Left lobe of liver (tissue), 2 donors: ENCODE measurements around the gene NTN5. TPM values are rescaled to one million over a fixed set of nuclear protein-coding genes. Genes with fewer than 3 reads are reported as not detected.
"Not testable (repeated sequence)": the region's sequence is repeated elsewhere in the genome, so short reads cannot be mapped to it uniquely, and the experiment has no call there.

Experiments used
- ATAC-seq: fragments of 200-7000 bp; cut with Tn5 transposase; one replicate; pipeline ENCODE4 v1.9.1; 2020; ENCODE audit warnings: mild to moderate bottlenecking, moderate library complexity
- DNase-seq: peaks from one replicate; pipeline ENCODE4 v3.0.0-alpha.2; 2020; ENCODE audit warnings: low spot score
- total RNA-seq: library from RNA; stranded (reverse); gene quantifications from one replicate; pipeline ENCODE4 v1.2.1, GENCODE V29; 2021
- donor health status: DM: no; HTN: no; CAD: no; lungs with moderate emphysema.
- donor health status: DM: no; HTN: yes; CAD: no.

Gene NTN5
- total RNA-seq, 1 donor from 2014 or later: 0.28 TPM

GRCh38 chr19:48702701-48703100, 29.9 kb upstream of the NTN5 start:
- DNase-seq (no peak), ATAC-seq (no peak)

DNA sequence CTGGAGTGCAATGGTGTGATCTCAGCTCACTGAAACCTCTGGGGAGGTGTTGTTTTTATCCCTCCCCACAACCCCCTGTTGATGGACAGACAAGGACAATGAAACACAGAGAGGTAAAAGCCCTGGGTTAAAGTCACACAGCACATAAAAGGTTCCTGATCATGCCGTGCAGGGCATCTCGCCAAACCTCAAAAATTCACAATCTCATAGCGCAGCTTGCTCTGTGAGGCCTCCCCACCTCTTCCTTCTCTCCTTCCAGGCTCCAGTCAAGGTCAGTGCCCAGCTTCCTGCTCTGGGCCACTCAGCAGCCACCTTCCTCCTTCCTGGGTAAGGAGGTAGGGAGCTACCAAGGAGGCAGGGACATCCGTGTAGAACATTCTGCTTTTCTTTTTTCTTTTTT, 25.2 kb upstream of the NTN5 start:
- ATAC-seq: peak; percentile 36
- DNase-seq: no peak

GRCh38 chr19:48696353-48697010, 23.7 kb upstream of the NTN5 start:
- ATAC-seq (peak; percentile 35), DNase-seq (no peak)

DNA sequence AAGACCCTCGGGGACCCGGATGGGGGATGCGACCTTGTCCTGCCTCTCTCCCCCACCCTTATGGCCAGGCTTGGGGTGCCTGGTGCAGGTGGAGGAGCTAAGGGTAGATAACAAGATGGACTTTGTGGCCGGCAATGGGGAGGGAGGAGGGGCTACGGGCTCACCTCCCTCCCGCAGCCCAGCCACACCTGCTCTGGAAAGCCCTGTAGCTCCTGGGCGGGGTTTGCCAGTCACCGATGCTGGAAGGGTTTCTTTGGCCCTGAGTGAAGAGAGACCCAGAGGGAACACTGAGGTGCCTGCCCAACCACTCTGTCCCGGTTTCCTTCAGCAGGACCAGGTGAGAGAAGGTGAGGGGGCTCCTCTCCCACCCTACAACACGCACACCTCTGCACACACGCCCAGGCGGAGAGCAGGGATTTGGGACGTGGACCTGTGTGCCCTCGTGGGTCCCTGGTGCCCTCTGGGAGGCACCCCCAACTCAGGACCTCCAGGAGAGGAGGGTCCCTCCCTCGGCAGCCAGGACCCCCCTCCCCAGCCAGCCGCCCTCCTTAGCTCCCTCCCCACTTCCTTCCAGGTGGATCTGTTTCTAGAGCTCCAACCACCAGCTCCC, 23.0 kb upstream of the NTN5 start, which contains the start of gene FUT2:
TSS of gene FUT2 (plus strand) at position 229 of the 610 bp plus-strand sequence. CDS start 6,986 bp downstream, outside the sequence.
- DNase-seq: no peak
- peak; percentile 59 for ATAC-seq

DNA sequence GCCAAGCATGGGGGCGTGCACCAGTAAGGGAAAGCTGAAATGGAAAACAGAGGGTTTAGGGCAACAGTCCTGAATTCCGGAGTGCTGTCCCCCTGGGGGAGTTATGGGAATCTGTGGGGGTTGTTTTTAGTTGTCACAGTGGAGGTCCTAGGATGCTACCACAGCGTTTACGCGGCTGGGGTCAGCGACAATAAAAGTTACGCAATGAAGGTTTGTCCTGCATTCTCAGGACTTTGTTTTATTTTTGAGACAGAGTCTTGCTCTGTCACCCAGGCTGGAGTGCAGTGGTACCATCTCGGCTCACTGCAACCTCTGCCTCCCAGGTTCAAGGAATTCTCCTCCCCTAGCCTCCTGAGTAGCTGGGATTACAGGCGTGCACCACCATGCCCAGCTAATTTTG, 20.8 kb upstream of the NTN5 start:
- not testable (repeated sequence) for ATAC-seq, DNase-seq

DNA sequence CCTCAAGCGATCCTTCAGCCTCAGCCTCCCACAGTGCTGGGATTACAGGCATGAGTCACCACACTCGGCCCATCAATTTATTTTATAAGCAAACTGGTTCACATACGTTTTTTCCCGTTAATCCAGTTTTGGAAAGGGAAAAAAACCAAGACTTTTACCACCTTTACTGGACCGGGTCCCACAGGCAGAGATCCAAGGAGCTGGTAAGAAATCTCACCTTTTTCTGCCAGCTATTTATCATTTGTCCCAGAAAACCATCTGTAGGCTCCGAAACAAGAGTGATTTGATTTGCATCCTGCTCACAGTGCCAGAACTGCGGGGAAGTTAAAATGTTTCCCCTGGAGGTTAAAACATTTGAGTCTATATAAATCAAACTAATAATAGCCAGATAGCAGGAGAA, 16.6 kb upstream of the NTN5 start:
- DNase-seq (no peak), ATAC-seq (no peak)

DNA sequence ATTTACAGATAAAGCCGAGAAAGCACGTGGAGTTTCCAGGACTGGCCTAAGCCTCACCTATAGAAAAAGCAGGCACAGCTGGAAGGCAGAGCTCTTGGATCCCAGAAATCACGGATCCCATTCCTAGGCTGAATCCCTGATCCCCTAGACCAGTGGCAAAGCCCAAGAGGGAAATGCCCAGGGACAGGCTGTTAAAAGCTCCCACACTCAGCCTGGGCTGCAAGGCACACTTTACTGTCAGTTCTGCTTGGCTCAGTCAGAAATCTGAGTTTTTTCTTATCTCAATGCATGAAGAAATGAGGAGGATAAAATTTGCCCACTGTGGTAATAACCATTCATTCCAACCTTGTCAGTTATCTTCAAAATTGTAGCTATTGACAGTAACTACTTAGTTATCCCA, 15.0 kb upstream of the NTN5 start:
- DNase-seq: no peak

DNA sequence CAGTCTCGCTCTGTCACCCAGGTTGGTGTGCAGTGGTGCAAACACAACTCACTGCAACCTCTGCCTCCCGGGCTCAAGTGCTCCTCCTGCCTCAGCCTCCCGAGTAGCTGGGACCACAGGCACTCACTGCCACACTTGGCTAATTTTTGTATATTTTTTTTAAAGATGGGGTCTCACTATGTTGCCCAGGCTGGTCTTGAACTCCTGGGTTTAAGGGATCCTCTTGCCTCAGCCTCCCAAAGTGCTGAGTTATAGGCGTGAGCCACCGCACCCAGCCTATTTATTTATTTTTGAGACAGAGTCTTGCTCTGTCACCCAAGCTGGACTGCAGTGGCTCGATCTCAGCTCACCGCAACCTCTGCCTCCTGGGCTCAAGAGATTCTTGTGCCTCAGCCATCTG, 13.8 kb upstream of the NTN5 start:
- ATAC-seq: not testable (repeated sequence)

More for the DNA sequence above, 15.0 kb upstream of the NTN5 start:
- no peak for ATAC-seq

GRCh38 chr19:48686088-48686487, 13.3 kb upstream of the NTN5 start:
- DNase-seq: no peak
- no peak for ATAC-seq

More for the DNA sequence above, 13.8 kb upstream of the NTN5 start:
- not testable (repeated sequence) for DNase-seq

DNA sequence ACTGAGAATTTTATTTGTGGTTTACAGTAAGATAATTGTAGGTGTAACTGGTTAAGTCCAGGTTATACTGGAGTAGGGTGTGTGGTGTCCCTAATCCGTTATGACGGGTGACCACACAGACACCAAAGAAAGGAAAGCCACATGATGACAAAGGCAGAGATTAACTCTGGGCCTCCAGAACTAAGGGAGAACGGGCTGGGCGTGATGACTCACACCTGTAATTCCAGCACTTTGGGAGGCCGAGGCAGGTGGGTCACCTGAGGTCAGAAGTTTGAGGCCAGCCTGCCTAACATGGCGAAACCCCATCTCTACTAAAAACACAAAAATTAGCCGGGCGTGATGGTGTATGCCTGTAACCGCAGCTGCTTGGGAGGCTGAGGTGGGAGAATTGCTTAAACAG, 12.8 kb upstream of the NTN5 start:
- no peak for DNase-seq
- no peak for ATAC-seq

DNA sequence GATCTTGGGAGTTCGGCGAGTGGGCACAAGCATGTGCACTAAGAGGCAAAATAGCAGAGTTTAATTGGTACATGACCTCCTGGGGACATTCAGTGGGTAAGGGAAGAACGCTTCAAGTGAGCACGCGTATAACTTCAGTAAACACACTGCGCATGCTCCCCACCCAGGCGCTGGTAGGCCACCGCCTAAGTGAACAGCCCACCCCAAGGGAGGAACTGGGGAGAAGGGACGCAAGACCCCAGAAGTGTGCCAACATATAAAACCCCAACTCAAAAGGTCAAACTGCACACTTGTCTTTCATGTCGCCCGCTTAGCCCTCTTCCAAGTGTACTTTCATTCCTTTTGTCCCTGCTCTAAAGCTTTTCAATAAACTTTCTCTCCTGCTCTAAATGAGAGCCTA, 10.5 kb upstream of the NTN5 start:
- ATAC-seq (peak; percentile 42), DNase-seq (no peak)

DNA sequence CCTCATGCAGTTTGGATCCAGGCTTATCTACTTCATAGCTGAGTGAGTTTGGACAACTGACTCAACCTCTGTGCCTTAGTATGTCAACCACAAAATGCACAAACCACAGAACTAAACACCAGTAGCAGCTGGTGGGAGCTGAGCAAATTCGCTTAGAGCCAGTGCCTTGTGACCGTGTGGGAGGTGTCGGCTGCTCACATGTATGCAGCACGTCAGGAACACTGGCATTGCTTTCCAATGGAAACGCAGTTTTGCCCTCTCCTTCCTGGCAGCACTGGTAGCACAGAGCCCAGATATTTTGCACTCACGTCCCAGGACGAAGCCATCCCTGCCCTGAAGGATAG, 8.3 kb upstream of the NTN5 start:
- DNase-seq: no peak
- no peak for ATAC-seq

DNA sequence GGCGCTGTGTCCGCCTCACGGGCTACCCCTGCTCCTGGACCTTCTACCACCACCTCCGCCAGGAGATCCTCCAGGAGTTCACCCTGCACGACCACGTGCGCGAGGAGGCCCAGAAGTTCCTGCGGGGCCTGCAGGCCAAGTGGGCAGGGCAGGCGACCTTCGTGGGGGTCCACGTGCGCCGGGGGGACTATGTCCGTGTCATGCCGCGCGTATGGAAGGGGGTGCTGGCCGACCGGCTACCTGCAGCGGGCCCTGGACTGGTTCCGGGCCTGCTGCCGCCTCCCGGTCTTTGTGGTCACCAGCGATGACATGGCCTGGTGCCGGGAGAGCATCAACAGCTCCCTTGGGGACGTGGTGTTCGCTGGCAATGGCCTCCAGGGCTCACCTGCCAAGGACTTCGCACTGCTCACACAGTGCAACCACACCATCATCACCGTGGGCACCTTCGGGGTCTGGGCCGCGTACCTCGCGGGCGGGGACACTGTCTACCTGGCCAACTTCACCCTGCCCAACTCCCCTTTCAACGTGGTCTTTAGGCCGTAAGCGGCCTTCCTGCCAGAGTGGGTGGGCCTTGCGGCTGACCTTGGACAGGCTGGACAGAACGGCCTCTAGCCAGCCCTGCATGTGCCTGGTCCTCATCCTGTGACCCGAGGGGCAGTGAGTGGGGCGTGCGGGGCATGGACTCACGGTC, 7.8 kb upstream of the NTN5 start:
- DNase-seq (no peak), ATAC-seq (no peak)

GRCh38 chr19:48680006-48680405, 7.2 kb upstream of the NTN5 start:
- not testable (repeated sequence) for DNase-seq, ATAC-seq

GRCh38 chr19:48678201-48678600, 5.4 kb upstream of the NTN5 start:
- no peak for DNase-seq
- ATAC-seq: no peak

GRCh38 chr19:48676887-48677286, 4.1 kb upstream of the NTN5 start:
- ATAC-seq: no peak
- DNase-seq: no peak

GRCh38 chr19:48676487-48676886, 3.7 kb upstream of the NTN5 start:
- DNase-seq (no peak), ATAC-seq (no peak)

DNA sequence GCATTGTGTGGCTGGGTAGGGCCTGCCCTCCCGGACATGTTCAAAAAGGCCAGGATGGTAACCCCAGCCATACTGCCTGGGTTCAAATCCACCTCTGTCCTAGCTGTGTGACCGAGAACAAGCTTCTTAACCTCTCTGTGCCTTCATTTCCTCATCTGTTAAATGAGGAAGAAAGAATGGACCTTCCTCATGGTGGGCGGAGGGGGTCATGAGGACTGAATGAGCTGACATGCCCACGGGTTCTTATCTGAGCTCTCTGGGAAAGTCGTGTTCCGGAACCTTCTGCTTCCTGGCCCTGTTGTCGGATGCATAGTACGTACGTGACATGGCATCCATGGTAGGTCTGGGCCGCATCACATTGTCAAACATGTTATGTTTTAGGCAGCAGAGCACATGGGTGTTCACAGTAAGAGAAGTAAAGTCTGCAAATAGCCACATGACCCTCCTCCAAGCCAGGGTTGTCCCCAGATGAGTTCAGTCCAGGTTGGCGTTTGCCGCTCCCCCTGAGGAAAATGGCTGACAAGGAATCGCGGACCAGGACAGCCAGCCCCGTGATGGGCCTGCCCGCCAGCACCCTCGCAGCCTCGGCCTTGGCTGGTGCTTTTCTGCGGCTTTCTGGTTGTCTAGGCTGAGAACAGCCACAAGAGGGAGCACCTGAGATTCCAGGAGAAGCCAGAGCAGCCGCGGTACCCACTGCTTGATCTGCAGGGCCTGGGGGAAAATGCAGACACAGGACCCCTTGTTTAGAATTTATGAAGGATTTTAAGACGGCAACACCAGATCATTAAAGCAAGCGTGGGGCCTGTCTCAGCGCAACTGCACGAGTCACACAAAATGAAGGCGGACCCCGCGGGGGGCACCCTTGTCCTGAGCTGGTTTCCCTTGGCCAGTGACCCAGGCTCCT, 2.4 kb upstream of the NTN5 start:
- ATAC-seq (peak; percentile 93), DNase-seq (peak; percentile 80)

GRCh38 chr19:48674216-48674809, 1.5 kb upstream of the NTN5 start:
- DNase-seq (no peak), ATAC-seq (no peak)

GRCh38 chr19:48673436-48674100, 751 bp upstream of the NTN5 start:
- no peak for ATAC-seq
- DNase-seq: no peak
